Stimulated activated CD8-positive, alpha-beta memory T cell treated with anti-CD3 and anti-CD28 coated beads, Interleukin-12 subunit alpha, Interleukin-12 subunit beta, amount 100 ng/mL, for 1 hour (primary cell): ENCODE data around the gene POMP.

Source experiments
- DNase-seq: peaks from one replicate; pipeline ENCODE4 v3.0.0-alpha.2; 2020; ENCODE audit warnings: low read depth

POMP gene, protein sequence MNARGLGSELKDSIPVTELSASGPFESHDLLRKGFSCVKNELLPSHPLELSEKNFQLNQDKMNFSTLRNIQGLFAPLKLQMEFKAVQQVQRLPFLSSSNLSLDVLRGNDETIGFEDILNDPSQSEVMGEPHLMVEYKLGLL

DNA sequence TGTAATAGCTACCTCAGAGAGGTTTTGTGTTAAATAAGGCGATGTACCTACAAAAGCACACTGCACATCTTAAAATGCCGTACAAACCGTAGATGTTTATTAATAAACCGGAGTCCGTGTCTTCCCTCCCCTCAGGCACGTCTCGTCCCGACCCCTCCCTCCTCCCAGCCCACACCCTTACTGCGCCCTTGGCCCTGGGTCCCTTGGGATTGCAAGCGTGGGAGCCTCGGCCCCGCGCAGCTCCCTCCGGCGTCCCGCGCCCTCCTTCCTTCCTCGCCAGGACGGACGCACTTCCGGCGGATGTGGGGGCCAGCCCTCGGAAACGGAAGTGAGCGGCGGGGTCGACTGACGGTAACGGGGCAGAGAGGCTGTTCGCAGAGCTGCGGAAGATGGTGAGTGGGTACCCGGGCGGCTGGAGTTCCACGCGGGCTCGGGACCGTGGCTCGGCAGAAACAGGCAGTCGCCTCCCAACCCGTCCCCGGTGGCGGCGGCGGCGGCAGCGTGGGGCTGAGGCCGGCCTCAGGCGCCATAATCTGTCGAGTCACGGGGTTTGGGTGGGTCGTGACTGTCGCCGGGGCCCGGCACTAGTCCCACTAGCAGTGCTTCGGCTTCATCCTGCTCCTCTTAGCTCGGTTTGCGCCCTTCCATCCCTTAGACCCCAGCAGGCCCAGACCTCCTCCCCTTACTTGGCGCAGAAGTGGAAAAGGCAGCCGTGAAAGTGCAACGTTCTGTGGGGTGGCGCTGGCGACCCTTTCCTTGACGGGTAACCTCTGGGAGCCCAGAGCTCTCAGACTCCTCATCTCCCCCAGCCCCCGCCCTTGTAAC, at the start of gene POMP:
Gene POMP (plus strand): TSS at position 335 of the 825 bp plus-strand sequence. CDS start 55 bp downstream, at position 390.
- DNase-seq: peak; percentile 87

DNA sequence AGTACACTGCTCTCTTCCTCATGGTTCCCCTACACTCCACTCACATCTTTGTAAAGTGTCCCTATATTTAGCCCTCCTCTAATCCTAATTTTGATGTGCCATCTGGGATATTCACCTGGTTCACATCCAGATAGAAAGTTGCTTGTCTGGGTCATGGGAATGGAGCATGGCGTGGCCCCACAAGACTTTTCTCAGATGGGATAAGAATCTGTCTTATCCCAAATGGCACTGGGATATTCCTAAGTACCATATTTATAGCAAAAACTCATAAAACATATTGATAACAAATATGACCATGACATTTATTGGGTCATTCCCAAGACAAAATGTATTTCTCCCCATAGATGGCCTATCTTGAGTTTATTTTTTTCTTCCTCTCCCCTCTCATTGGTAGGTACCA, 49.5 kb upstream of the POMP start:
- DNase-seq: no peak

DNA sequence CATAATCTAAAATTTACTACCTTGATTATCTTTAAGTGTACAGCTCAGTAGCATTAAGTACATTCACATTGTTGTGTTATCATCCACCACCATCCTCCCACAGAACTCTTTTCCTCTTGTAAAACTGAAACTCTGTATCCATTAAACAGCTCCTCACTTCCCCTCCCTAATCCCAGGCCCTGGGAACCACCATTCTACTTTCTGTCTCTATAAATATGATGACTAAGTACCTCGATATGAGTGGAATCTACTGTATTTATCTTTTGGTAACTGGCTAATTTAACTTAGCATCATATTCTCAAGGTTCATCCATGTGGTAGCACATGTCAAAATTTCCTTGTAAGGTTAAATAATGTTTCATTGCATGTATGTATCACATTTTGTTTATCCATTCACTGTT, 49.0 kb upstream of the POMP start:
- DNase-seq: no peak

DNA sequence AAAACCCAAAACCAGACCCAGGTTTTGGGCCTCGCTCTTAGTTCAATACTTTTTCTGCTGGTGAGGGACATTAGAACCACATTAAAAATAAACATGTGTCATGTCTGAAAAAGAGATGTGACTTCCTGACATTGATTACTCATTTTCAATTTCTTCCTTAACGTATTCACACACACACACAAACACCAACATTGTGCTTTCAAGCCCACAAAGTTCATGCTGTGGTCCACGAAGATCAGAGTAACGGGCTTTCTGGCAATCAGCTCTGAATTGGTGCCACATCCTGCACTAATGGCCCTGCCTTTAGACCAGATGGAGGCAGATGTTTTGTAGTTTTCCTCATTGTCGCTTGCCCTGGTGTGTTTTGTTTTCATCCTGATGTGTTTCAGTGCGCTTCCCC, 47.9 kb upstream of the POMP start:
- DNase-seq: no peak

DNA sequence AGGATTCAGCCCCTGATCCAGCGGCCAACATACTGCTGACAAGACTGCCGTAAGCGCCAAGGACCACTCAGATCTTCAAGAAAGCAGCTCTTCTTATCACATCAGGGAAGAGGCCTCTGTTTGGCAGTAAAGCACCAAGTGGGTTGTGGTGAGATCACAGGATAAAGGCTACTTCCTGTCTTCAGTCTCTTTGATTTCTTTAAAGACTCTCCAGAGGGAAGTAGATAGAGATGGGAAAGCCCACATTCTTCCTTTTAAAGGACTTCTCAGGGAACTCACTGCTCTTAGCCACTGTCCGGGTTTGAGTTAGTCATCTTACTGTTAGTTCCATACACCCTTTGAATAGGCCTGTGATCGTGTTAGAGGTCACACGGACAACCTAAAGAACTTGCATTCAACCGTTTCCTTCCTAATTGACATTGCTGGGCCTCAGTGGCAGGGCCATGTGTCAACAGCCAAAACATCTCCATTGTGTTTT, 47.2 kb upstream of the POMP start:
- no peak for DNase-seq

DNA sequence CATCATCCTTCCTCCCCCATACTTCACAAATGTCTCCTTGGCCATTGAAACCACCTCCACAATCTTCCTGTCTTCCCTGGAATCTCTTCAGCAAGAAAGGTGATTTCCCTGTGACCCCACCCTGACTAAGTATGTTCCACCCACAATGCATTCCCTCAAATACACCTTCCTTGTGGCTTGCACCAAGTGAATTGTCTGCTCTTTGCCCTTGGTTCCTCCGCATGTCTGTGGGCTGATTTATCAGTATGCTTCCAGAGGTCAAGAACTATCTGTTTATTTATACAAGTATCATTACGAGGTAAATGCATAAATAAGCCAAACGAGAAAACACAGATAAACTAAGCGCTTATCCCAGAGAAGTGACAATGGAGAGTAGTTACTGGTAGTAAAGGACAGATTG, 45.4 kb upstream of the POMP start:
- no peak for DNase-seq

DNA sequence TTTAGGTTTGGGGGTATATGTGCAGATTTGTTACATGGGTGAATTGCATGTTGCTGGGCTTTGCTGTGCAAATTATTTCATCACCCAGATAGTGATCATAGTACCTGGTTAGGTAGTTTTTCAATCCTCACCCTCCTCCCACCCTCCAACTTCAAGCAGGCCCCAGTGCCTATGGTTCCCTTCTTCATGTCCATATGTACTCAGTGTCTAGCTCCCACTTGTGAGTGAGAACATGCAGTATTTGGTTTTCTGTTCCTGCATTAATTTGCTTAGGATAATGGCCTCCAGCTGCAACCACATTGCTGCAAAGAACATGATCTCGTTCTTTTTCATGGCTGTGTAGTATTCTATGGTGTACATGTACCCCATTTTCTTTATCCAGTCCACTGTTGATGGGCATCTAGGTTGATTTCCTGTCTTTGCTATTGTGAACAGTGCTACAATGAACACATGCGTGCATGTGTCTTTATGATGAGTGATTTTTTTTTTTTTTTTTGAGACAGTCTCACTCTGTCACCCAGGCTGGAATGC, 42.9 kb upstream of the POMP start:
- DNase-seq: no peak

DNA sequence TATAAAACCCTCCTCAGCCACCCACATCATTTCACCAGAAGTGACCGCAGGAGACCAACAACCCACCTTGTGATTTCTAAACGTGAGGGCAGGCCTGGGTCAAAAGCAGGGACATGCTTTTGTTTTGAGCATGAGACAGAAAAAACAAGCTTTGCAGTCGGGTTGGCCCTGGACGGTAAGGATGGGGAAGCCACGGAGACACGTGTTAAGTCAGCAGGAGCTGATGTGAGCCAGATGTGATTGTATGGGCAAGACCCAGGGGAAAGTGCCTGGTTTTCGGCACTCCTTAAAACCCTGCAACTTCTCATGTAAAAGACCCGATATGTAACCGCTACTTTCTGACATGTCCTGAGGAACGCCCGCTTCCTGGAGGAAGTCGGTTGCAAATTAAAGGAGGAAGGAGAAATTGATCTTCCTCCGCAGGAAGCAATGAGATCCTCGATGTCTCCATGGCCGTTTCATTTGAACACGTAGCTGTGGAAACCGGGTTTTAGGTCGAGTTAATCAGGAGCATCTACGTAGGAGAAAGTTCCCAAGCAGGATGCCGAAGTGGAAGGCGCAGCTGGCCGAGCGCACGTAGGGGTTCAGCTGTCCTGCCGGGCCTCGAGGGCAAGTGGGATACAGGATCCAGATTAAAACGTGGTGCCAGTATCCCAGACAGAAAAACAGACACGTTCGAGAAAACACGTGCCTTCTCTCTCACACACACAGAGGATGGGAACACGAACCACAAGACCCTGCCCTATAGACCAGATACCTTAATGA, 40.5 kb upstream of the POMP start:
- no peak for DNase-seq

DNA sequence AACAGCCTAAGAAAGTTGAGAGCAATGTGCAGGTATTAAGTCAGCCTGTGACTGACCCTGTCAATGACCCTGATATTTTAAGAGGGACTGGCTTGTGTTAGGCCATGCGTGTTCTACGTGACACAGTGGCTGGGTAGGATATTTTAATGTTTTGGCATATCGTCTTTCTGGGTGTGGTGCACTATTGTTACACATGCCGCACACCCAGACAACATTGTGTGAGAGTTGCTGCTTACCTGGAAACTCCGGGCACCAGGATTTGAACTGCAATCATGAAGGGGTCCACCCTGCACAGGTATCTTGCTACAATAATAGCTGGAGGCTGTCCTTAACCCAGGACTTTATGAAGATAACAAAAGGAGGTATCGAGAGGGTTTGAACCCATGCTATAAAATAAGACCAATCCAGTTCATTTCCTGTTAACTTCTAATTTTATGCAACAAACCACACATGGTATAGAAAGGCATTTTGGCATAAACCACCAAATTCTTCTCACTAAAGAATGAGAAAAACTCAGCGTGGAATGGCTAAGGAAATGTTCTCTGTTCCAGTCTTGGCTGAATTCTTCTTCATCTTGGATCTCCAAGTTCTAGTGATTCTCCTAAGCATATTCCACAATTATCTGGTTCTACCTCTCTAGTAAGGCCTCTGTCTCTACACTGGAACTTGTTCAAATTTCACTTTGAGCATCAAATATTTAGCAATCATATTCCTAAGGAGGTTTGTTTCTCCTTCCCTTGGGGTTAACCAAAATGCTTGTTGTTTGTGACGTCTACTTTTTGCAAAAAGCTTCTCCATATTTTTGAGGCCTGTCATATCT, 38.7 kb upstream of the POMP start:
- no peak for DNase-seq

DNA sequence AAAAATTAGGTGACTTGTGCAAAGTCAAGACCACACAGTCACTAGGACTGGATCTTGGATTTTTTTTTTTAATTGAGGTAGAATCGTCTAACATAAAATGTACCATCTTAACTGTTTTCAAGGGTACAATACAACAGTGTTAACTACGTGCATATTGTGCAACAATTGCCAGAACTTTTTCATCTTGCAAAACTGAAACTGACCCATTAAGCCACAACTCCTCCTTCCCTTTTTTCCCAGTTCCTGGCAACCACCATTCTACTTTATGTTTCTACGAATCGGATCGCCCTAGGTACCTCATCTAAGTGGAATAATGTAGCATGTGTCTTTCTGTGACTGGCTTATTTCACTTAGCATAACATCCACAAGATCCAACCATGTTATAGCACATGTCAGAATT, 37.5 kb upstream of the POMP start:
- no peak for DNase-seq

DNA sequence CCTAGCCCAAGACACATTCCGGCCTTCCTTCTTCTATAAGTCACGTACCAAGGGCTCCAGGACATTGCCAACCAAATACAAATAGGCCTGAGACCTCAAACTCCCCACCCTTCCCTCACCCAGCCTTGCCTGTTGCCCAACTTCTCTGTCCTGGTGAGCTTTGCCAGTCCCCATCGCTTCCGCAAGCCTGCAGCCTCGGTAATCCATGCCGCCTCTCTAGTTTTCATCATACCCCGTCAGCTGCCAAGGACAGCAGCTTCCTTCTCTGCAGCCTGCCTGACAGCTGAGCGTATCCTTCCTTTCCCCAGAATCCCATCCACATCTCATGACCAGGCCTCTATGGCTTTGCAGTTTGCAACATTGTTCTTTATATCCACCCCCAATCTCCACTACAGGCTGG, 36.6 kb upstream of the POMP start:
- no peak for DNase-seq

DNA sequence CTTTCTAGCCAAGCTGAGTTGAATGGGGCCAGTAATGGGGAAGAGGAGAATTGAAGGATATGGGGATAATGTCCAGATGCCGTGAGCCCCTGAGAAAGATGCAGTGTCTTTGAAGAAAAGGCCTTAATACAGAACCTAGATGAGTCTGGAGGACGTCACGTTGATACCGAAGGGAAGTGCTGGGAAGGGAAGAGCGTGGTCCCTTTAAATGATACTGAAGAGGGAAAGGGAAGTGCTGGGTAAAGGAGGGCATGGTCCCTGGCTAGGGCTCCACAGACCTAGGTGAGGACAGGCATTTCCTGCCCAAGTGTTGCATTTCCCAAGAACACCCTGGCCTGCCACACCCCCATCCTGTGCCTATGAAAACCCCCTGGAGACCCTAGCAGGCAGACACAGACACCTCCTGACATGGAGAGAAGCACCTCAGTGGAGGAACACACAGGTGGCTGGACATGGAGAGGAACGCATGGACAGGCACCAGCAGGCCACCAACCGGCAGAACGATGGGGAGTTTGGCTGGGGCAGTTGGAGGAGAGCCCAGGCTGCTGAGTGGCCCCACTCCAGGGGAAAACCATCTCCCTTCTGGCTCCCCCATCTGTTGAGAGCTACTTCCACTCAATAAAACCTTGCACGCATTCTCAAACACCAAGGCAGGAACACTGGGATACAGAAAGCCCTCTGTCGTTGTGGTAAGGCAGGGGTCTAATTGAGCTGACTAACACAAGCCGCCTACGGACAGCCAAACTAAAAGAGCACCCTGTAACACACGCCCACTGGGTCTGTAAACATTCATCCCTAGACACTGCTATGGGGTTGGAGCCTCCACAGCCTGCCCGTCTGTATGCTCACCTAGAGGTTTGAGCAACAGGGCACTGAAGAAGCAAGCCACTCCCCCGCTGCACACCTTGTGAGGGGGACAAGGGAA, 34.9 kb upstream of the POMP start:
- no peak for DNase-seq

DNA sequence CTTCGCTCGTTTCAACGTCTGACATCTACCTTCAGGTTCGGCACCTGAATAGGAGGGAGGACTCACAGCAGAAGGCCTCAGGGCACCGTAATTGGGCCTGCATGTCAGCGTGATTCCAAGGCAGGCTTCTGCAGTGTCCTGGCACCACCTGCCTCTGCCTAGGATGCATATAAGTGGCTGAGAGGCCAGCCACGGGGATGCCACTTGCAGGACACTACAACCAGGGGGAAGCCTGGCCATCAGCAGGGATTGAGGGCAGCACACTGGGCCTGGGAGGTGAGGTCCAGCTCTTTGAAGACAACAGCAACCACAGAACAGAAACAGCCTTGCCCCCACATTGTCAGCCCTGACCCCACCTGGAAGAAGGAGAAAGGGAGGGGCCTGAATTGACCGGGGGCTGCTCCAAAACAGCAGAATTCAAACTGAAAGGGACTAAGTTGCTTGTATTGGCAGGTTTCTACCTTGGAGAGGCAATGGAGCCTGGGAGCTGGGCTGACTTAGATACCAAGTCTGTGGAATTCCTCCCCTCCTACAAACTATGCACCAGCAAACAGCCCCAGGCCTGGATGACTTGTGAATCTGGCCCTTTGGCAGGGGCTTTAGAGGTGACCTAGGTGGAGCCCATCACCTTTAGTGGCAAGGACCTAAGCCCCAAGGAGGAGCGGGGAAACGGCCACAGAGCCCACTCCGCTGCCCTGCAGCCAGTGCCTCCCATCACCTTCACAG, 34.1 kb upstream of the POMP start:
- DNase-seq: no peak

DNA sequence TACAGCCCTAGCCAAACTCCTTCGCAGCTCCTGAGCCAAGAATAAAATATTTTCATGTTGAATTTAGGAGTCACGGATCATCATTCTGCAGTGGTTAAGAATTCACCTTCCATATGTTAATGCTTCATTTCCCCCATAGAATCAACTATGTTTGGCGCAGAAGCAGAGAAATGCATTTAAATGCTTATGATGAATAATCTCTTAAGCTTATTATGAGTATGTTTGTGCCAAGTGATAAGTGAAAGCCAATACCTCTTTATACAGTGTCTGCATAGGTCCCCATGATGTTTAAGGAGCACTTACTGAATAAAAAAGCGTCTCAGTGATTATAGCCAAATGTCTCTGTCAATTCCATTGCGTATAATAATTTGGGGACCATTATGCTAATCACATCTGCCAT, 32.7 kb upstream of the POMP start:
- DNase-seq: no peak

DNA sequence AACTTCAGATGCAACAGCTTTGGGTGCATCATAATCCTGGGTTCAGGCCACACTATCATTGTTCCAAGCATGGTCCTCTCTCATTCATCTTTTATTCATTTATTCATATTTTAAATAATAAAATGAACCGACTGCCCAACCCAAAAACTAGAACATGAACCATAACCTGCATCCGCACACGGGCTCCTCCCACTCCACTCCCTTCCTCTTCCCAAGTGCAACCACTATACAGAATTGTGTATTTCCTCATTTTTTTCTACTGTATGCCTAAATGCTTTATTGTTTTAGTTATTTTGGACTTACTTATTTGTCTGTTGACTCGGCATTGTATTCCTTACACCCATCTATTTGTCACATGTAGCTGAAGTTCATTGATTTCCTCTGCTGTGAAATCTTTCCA, 30.7 kb upstream of the POMP start:
- no peak for DNase-seq

DNA sequence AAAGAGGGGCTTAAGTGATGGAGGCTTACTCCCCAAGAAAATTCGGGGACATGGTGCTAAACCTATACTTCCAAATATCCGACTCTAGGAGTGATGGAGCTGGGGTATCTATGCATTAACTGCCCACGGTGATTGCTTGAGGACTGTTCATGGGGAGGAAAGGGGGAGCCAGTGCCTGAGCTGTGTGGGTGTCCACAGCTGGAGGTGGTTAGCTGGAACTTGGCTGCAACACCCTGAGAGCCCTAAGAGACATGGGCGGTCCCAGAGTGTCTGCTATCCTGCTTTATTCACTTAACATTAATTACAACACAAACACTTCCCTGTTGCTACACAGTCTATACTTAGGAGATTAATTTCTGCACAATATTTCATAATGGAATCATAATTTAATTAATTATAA, 28.1 kb upstream of the POMP start:
- DNase-seq: no peak

DNA sequence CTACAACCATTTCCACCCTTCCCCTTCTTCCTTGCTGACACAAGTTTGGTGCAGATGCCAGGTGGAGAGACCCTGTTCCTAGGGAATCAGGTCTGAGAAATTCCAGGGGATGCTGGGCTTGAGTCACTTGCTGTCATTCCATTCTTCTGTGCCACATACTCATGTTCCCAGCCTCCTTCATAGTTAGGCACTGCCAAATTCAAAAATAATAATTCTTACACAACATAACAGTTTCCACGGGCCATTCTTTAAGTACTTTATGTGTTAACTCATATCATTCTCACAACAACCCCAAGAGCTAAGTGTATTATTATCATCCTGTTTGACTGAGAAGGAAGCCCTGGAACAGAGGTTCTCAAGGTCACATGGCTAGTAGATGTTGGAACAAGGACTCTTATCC, 27.1 kb upstream of the POMP start:
- no peak for DNase-seq

DNA sequence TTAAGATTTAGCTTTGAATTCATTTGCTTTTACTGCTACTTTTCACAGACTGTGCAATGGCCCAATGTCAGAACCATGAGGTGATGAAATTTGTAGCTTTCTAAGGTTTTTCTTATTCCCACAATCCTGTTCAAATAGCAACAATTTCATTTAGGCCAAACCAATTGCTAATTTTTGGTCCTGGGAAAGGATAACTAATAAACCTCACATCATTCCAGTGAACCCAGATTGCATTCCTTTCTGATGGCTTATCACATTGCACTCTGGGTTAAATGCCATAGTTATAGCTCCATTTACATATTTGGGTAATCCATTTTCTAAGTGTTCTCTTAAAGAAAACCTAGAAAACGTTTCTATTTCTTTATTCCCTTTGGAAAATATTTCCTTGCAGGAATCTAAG, 22.9 kb upstream of the POMP start:
- DNase-seq: no peak

DNA sequence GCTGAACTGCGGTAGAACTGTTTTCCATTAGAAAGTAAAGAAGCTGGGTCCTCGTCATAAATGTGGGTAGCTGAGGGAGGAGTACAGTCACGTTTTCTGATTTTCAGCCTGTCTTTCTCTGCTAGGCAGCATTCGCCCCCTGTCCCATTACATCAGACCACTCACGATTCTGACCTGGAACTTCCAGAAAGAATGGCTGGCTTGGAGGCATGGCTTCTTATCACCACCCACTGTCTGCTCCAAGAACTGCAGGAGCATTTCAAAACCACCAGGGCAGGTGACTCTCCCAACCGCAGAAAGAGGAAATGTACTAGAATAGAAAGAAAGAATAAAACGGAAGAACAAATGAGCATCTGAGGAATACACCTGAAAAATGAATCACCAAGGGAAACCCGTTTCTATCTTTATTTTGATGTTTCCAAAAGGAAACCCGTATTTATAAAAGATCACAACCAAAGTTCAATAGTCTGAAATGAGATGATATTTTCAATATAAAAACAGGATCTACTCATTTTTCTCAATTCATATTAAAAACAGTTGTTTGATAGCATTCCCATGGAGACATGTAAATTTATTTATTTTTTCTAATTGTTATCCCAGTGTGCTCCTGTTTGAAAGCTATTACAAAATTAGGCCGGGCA, 22.1 kb upstream of the POMP start:
- no peak for DNase-seq
